ENCODE results near the gene FGD6.

Gene FGD6

DNA sequence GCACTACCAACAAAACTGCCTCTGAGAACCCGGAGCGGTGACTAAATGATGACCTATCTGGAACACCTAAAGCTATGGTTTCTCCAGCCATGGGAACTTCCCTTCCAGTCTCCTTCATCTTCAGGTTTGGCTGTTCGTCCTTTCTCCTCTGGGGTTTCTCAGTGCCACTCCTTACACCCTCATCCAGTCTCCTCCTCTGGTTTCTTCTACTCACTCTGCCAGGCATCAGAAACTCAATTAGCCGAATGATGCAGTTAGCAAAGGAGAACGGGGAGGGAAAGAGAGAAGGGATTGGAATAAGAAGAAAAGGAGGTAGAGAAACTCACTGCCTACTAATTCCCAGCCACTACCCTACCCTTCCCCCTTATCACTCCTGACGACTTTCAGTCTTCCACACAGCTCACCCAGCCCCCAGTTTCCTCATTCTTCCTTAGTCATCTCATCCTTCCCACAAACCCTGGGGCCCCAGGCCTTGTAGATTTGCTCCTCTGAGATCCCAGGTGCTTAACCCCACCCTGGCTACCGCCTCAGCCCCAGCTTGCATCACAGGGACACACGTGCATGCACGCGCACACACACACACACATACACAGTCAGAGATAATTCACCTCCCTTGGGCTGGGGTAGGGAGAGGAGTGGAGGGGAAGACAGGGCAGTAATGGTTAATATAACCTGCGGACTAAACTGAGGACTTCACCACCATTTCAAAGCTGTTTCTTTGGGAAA is 13.0 kb downstream of the FGD6 start:
- H3K4me3 ChIP-seq (ENCODE audit: low read depth, low read length): no peak overlapping the region

DNA sequence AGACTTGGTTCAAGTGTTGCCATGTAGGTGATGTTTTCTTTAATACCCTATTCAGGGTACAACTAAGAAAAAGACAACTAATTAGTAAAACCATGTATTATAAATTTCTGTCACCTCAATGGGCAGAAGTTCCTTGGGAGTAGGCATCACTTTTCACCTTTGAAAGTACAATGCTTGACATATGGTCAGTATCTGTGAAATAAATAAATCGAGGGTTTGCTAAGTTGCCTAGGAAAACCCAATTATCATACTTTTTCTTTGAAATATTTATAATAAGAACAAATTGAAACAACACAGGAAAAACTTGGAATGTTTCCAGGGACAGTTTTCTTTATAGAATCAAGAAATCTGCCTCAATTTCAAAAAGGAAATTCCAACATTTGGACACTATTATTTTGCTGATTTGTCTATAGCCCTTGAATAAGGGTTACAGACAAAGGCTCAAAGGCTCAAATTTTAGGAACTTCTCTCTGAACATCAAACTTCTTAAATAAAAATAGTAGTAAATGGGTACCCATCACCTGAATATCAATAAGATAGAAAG is 13.7 kb downstream of the FGD6 start:
- no peak overlapping the region for H3K4me3 ChIP-seq (ENCODE audit: low read depth, low read length)
- TF ChIP-seq, protein P1, sequence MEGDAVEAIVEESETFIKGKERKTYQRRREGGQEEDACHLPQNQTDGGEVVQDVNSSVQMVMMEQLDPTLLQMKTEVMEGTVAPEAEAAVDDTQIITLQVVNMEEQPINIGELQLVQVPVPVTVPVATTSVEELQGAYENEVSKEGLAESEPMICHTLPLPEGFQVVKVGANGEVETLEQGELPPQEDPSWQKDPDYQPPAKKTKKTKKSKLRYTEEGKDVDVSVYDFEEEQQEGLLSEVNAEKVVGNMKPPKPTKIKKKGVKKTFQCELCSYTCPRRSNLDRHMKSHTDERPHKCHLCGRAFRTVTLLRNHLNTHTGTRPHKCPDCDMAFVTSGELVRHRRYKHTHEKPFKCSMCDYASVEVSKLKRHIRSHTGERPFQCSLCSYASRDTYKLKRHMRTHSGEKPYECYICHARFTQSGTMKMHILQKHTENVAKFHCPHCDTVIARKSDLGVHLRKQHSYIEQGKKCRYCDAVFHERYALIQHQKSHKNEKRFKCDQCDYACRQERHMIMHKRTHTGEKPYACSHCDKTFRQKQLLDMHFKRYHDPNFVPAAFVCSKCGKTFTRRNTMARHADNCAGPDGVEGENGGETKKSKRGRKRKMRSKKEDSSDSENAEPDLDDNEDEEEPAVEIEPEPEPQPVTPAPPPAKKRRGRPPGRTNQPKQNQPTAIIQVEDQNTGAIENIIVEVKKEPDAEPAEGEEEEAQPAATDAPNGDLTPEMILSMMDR (IDR thresholded peaks at IDR 0.05; ENCODE audit: low read depth, low read length): no peak

More for the DNA sequence above, 13.0 kb downstream of the FGD6 start:
- TF ChIP-seq, protein P1 (IDR thresholded peaks at IDR 0.05; ENCODE audit: low read depth, low read length): no peak

DNA sequence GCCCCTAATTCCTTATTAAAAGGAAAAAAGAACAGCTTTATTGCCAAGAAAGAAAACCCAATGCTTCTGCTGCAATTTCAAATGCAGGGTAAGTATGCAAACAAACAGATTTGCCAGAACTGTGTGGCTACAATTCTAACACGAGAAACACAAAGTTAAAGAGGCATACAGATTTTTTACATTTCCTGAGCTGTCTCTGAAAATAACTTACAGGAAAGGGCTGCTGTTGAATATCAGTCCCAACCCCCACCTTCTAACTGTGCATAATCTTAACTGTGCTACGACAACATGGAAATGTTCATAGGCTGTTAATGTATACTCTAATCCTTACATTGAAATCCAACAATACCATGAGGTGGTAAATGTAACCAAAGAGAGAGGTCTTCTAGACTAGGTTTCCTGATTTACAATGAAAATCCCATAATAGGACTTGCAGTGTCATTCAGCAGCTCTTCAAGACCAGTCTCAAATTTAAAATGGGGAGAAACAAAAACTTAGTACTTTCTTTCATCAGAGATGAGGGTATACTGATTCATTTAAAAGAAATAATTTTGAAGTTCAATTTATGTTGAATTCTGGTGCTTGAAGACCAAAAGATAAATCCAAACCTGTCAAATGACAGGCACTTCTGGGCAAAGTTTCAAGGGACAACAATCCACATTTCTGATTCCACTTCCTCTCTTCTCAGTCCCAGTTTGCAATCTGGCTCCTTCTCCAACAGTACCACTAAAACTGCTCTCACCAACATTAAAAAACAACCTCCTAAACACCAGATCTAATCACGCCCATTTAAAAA is 14.4 kb downstream of the FGD6 start:
- no peak overlapping the region for H3K4me3 ChIP-seq (ENCODE audit: low read depth, low read length)
- TF ChIP-seq, protein P1 (IDR thresholded peaks at IDR 0.05; ENCODE audit: low read depth, low read length): no peak

DNA sequence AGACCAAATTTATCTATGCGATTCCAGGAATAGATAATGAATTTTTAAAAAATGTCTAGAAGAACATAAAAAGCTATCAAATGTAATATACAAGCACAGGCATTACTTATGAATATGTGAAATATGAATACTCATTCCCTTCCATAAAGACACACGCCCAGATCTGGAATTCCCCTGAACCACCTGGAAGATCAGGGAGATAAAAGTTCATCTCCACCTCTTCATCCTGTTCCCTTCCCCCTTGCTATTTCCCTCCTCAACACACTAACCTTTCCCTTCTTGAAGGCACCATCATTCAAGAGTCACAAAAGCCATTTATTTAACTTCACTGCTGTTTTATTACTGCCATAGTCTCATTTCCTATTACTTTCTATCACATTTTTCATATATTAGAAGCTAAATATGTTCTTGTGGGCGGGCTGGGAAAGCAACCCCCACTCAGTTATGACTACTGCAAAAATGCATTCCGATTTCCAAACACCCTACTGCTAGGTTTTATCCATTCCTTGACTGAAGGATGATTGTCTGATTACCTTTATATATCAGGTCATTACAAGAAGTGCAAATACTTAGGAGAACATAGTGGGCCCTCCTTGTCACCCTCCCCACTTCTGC is 16.1 kb downstream of the FGD6 start:
- H3K4me3 ChIP-seq (ENCODE audit: low read depth, low read length): no peak overlapping the region

DNA sequence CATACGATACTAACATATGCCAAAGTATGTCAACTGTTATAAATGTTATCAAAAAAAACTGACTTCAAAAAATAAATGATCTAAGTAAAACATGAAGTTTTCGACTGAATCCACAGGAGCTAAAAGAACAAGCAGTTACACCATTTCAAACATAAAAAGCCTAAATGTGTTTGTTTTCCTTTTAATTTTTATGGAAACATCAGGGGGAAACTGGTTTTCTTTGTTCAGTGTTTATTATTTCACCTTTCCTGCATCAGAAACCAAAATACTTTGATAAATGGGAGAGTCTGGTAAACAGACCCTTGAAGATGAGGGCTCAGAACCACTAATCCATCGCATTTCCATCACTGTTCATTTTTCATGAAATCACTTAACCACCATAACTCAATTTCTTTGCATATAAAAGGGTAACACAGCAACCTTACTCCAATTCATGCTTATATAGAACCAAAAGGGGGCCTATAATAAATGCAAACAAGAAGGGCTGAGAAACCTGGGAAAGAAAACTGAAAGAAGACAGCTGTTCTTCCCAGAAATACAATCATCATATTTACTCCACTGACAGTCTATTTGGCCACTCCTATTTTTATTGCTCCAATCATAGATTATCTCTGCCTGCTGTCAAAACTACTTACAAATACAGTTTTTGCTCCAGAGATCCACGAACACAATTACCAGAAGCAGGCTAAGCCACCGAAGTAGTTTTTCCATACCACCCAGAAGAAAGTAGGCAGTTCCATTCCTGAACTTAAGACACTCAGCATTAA is 17.0 kb downstream of the FGD6 start:
- no peak overlapping the region for H3K4me3 ChIP-seq (ENCODE audit: low read depth, low read length)
- TF ChIP-seq, protein P1 (IDR thresholded peaks at IDR 0.05; ENCODE audit: low read depth, low read length): no peak

More for the DNA sequence above, 16.1 kb downstream of the FGD6 start:
- TF ChIP-seq, protein P1 (IDR thresholded peaks at IDR 0.05; ENCODE audit: low read depth, low read length): no peak

DNA sequence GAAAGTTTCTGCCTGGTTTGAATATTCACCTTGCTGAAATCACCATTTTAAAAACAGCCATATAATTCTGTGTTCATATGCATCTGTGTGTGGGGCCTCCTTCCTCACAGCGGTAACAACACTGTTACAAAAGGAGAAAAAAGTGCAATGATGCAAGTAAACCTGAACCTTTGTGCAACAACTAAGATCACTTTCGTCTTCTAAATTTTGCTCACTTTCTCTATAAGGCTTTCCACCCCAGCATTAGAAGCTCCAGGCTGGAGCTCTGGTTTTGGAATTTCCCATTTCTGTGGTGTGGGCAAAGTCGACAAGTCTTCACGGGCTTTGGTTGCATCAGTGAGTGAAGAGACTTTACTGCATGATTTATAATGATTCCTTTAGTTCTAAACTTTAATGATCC is 18.4 kb downstream of the FGD6 start:
- TF ChIP-seq, protein P1 (IDR thresholded peaks at IDR 0.05; ENCODE audit: low read depth, low read length): no peak
- H3K4me3 ChIP-seq (ENCODE audit: low read depth, low read length): no peak overlapping the region

Measured in WI38 (cell line).